Lower leg skin (tissue), 3 donors: ENCODE results near the gene SRP54.

Experiments
- CTCF ChIP-seq, 3 donors: fragments of 450-650 bp; IDR thresholded peaks; one replicate each; pipeline ENCODE4 v1.5.1; 2016; ENCODE audit warnings: antibody characterized with exemption in 3 of 3, mild to moderate bottlenecking in 3 of 3, moderate library complexity in 2 of 3
- POLR2A ChIP-seq, 2 donors: fragments of 450-650 bp; IDR thresholded peaks; one replicate each; pipeline ENCODE4 v1.6.1; 2016 to 2017; ENCODE audit warnings: antibody characterized with exemption in 2 of 2, mild to moderate bottlenecking in 1 of 2, moderate library complexity in 1 of 2

DNA sequence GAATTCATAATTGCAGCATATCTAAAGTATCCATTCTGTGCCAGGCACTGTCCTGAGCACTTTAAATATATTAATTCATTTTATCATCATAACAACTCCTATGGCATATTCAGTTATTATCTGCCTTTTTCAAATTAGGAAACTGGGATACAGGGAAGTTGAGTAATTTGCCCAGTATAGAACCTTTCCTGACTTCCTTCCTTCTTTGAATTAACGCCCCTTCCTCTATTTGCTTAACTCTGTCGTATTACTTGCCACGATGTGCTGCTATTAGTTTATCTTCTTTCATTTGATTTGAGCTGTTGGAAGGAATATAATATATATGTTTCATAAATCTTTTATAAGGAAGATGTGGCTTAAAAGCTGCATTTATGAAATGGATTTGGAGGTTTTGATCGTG lies 37.9 kb downstream of the SRP54 start:
- no peak for TF ChIP-seq CTCF (IDR thresholded peaks at IDR 0.05)
- TF ChIP-seq POLR2A (IDR thresholded peaks at IDR 0.05): no peak
